WTC11 (cell line): ENCODE data around the gene ZBP1. TPM values are rescaled to one million over a fixed set of nuclear protein-coding genes. Genes with fewer than 3 reads are reported as not detected.

Source experiments
- ATAC-seq: fragments of 200-7000 bp; cut with Tn5 transposase; 2 replicates; pipeline ENCODE4 v1.10.0; 2021; ENCODE audit warnings: mild to moderate bottlenecking, moderate library complexity
- CTCF ChIA-PET: fragments of 300-600 bp; sonication (Branson Sonifier 250); formaldehyde crosslinking; loops from one replicate; lab custom pipeline; 2021; ENCODE audit warnings: antibody characterized with exemption; lab: Charles Lee
- POLR2A ChIA-PET: fragments of 350-600 bp; sonication (Branson Sonifier 250); formaldehyde crosslinking; loops from one replicate; lab custom pipeline; 2021; ENCODE audit warnings: antibody characterized with exemption; lab: Charles Lee
- DNase-seq: peaks from one replicate; pipeline ENCODE4 v3.0.0; 2021; ENCODE audit warnings: low spot score
- H3K27ac Mint-ChIP-seq: 2 replicates; pipeline ENCODE4 v1.8.0; 2021; ENCODE audit warnings: mixed read lengths
- H3K27me3 Mint-ChIP-seq: 2 replicates; pipeline ENCODE4 v1.8.0; 2021; ENCODE audit warnings: low read depth, mild to moderate bottlenecking, moderate library complexity, mixed read lengths
- H3K36me3 Mint-ChIP-seq: 2 replicates; pipeline ENCODE4 v1.8.0; 2021; ENCODE audit warnings: mixed read lengths
- H3K4me1 Mint-ChIP-seq: 2 replicates; pipeline ENCODE4 v1.8.0; 2022; ENCODE audit warnings: mixed read lengths
- H3K4me3 Mint-ChIP-seq: 2 replicates; pipeline ENCODE4 v1.8.0; 2021; ENCODE audit warnings: mild to moderate bottlenecking, moderate library complexity, mixed read lengths
- H3K9me3 Mint-ChIP-seq: 2 replicates; pipeline ENCODE4 v1.8.0; 2021; ENCODE audit warnings: mixed read lengths
- ATF1 ChIP-seq: sonication (generic); formaldehyde crosslinking; IDR thresholded peaks from 2 replicates; pipeline ENCODE4 v1.8.1; 2023; ENCODE audit warnings: mild to moderate bottlenecking, moderate library complexity, missing genetic modification reagents
- CTCF ChIP-seq: fragments of 200-600 bp; IDR thresholded peaks from 2 replicates; pipeline ENCODE4 v1.8.0; 2022; ENCODE audit warnings: antibody characterized with exemption
- E2F5 ChIP-seq: sonication (generic); formaldehyde crosslinking; IDR thresholded peaks from 2 replicates; pipeline ENCODE4 v1.8.1; 2022; ENCODE audit warnings: mild to moderate bottlenecking, moderate library complexity, missing genetic modification reagents
- EMX1 ChIP-seq: fragments of 250-450 bp; sonication (Bioruptor Pico); IDR thresholded peaks from 2 replicates; pipeline ENCODE4 v1.8.0; 2021; ENCODE audit warnings: mild to moderate bottlenecking
- ERG ChIP-seq: fragments of 250-450 bp; sonication (Bioruptor Pico); IDR thresholded peaks from 2 replicates; pipeline ENCODE4 v1.8.0; 2021; ENCODE audit warnings: mild to moderate bottlenecking
- GABPB1 ChIP-seq: sonication (generic); formaldehyde crosslinking; IDR thresholded peaks from 2 replicates; pipeline ENCODE4 v1.8.1; 2023; ENCODE audit warnings: mild to moderate bottlenecking, missing genetic modification reagents
- IRF1 ChIP-seq: sonication (generic); formaldehyde crosslinking; IDR thresholded peaks from 2 replicates; pipeline ENCODE4 v1.8.0; 2023; ENCODE audit warnings: missing genetic modification reagents
- OVOL2 ChIP-seq: fragments of 250-450 bp; sonication (Bioruptor Pico); IDR thresholded peaks from 2 replicates; pipeline ENCODE4 v1.9.0; 2021; ENCODE audit warnings: mild to moderate bottlenecking, borderline replicate concordance
- RORB ChIP-seq: fragments of 250-450 bp; sonication (Bioruptor Pico); IDR thresholded peaks from 2 replicates; pipeline ENCODE4 v1.9.0; 2021; ENCODE audit warnings: mild to moderate bottlenecking
- SMAD4 ChIP-seq: sonication (generic); formaldehyde crosslinking; IDR thresholded peaks from 2 replicates; pipeline ENCODE4 v1.8.0; 2022; ENCODE audit warnings: mild to moderate bottlenecking, missing genetic modification reagents
- TEAD1 ChIP-seq: sonication (generic); formaldehyde crosslinking; IDR thresholded peaks from 2 replicates; pipeline ENCODE4 v1.8.0; 2022; ENCODE audit warnings: mild to moderate bottlenecking, missing genetic modification reagents
- TEAD4 ChIP-seq: sonication (generic); formaldehyde crosslinking; IDR thresholded peaks from 2 replicates; pipeline ENCODE4 v1.8.0; 2022; ENCODE audit warnings: mild to moderate bottlenecking, missing genetic modification reagents
- TP53 ChIP-seq: sonication (generic); formaldehyde crosslinking; IDR thresholded peaks from 2 replicates; pipeline ENCODE4 v1.8.1; 2023; ENCODE audit warnings: mild to moderate bottlenecking, missing genetic modification reagents
- ZBTB21 ChIP-seq: sonication (generic); formaldehyde crosslinking; IDR thresholded peaks from 2 replicates; pipeline ENCODE4 v1.8.1; 2023; ENCODE audit warnings: mild to moderate bottlenecking, missing genetic modification reagents, borderline replicate concordance
- ZNF396 ChIP-seq: fragments of 250-450 bp; sonication (Bioruptor Pico); IDR thresholded peaks from 2 replicates; pipeline ENCODE4 v1.8.0; 2021; ENCODE audit warnings: mild to moderate bottlenecking, moderate library complexity, borderline replicate concordance
- ZNF532 ChIP-seq: fragments of 250-450 bp; sonication (Bioruptor Pico); IDR thresholded peaks from 2 replicates; pipeline ENCODE4 v1.9.0; 2021; ENCODE audit warnings: mild to moderate bottlenecking, borderline replicate concordance
- total RNA-seq: library from RNA; stranded (reverse); gene quantifications from 3 replicates; pipeline ENCODE4 v1.2.3, GENCODE V29; 2021
- TF ChIP-seq, protein P1 (sequence below): sonication (generic); formaldehyde crosslinking; conservative IDR thresholded peaks from 2 replicates; pipeline ENCODE4 v1.8.1; 2023; ENCODE audit warnings: mild to moderate bottlenecking, low read depth, missing genetic modification reagents, moderate library complexity
- TF ChIP-seq, protein P2 (sequence below): sonication (generic); formaldehyde crosslinking; IDR thresholded peaks from 2 replicates; pipeline ENCODE4 v1.8.0; 2022; ENCODE audit warnings: mild to moderate bottlenecking, missing genetic modification reagents
- TF ChIP-seq, protein P3 (sequence below): sonication (generic); formaldehyde crosslinking; IDR thresholded peaks from 2 replicates; pipeline ENCODE4 v1.8.0; 2022; ENCODE audit warnings: mild to moderate bottlenecking, missing genetic modification reagents

ZBP1 gene
- total RNA-seq, 1 experiment from 2014 or later: not detected

GRCh38 chr20:57598060-57598459 lies 22.2 kb downstream of the ZBP1 start:
- TF ChIP-seq E2F5: no peak
- no peak for TF ChIP-seq OVOL2 (CRISPR knock-in tag)
- no peak for TF ChIP-seq TP53 (CRISPR knock-in tag)
- TF ChIP-seq, protein P1, sequence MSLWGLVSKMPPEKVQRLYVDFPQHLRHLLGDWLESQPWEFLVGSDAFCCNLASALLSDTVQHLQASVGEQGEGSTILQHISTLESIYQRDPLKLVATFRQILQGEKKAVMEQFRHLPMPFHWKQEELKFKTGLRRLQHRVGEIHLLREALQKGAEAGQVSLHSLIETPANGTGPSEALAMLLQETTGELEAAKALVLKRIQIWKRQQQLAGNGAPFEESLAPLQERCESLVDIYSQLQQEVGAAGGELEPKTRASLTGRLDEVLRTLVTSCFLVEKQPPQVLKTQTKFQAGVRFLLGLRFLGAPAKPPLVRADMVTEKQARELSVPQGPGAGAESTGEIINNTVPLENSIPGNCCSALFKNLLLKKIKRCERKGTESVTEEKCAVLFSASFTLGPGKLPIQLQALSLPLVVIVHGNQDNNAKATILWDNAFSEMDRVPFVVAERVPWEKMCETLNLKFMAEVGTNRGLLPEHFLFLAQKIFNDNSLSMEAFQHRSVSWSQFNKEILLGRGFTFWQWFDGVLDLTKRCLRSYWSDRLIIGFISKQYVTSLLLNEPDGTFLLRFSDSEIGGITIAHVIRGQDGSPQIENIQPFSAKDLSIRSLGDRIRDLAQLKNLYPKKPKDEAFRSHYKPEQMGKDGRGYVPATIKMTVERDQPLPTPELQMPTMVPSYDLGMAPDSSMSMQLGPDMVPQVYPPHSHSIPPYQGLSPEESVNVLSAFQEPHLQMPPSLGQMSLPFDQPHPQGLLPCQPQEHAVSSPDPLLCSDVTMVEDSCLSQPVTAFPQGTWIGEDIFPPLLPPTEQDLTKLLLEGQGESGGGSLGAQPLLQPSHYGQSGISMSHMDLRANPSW (CRISPR knock-in tag): no peak
- no peak for TF ChIP-seq RORB
- TF ChIP-seq EMX1 (CRISPR knock-in tag): no peak
- no peak for TF ChIP-seq ZBTB21 (CRISPR knock-in tag)
- no peak for DNase-seq
- ChIA-PET POLR2A (no interaction called here), CTCF (interaction anchor here (0.5 to 2.1 kb wide), 11 partner anchors 11 to 631 kb away, joined by 3 to 8 read pairs (median 4); no protein-coding TSS in a partner anchor)
- no peak overlapping the region for H3K27ac Mint-ChIP-seq
- ATAC-seq: no peak
- H3K9me3 Mint-ChIP-seq: peaks cover 6% of the 10 kb centered on the region; the same call in 1 of the 2 replicates
- no peaks in the 10 kb centered on the region for H3K36me3 Mint-ChIP-seq
- peaks cover 2% of the 10 kb centered on the region; the same call in 1 of the 2 replicates for H3K27me3 Mint-ChIP-seq
- peaks cover 14% of the 10 kb centered on the region for H3K4me1 Mint-ChIP-seq
- H3K4me3 Mint-ChIP-seq: no peak overlapping the region

- H3K27ac Mint-ChIP-seq: no peak overlapping the region
- TF ChIP-seq SMAD4 (no peak), ATF1 (no peak), ERG (no peak), CTCF (peak; percentile 88), IRF1 (CRISPR knock-in tag) (no peak), TEAD1 (CRISPR knock-in tag) (no peak), ZNF396 (CRISPR knock-in tag) (no peak), TEAD4 (CRISPR knock-in tag) (no peak), ZNF532 (CRISPR knock-in tag) (no peak), GABPB1 (CRISPR knock-in tag) (0 out of 2 replicates have a peak, but pooled peaks have one; percentile 39)
- TF ChIP-seq, protein P2, sequence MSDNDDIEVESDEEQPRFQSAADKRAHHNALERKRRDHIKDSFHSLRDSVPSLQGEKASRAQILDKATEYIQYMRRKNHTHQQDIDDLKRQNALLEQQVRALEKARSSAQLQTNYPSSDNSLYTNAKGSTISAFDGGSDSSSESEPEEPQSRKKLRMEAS (CRISPR knock-in tag): no peak
- TF ChIP-seq, protein P3, sequence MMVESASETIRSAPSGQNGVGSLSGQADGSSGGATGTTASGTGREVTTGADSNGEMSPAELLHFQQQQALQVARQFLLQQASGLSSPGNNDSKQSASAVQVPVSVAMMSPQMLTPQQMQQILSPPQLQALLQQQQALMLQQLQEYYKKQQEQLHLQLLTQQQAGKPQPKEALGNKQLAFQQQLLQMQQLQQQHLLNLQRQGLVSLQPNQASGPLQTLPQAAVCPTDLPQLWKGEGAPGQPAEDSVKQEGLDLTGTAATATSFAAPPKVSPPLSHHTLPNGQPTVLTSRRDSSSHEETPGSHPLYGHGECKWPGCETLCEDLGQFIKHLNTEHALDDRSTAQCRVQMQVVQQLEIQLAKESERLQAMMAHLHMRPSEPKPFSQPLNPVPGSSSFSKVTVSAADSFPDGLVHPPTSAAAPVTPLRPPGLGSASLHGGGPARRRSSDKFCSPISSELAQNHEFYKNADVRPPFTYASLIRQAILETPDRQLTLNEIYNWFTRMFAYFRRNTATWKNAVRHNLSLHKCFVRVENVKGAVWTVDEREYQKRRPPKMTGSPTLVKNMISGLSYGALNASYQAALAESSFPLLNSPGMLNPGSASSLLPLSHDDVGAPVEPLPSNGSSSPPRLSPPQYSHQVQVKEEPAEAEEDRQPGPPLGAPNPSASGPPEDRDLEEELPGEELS (CRISPR knock-in tag): no peak
These were observed 23.0 kb downstream of the ZBP1 start for GRCh38 chr20:57596998-57597939.

More at GRCh38 chr20:57596998-57597939, 23.0 kb downstream of the ZBP1 start:
- DNase-seq (peak; percentile 81), ATAC-seq (peak; percentile 73)
- Mint-ChIP-seq H3K4me3 (no peak overlapping the region), H3K9me3 (0 out of 2 replicates have a peak, but pooled peaks cover 4% of the 10 kb centered on the region), H3K27me3 (no peaks in the 10 kb centered on the region), H3K4me1 (peaks cover 14% of the 10 kb centered on the region), H3K36me3 (no peaks in the 10 kb centered on the region)
- CTCF ChIA-PET: interaction anchor here (0.9 to 5.5 kb wide), 11 partner anchors 12 to 610 kb away, joined by 3 to 53 read pairs (median 4); no protein-coding TSS in a partner anchor
- POLR2A ChIA-PET: interaction anchor here (1.5 kb wide), 1 partner anchor 15 kb away, joined by 3 read pairs; no protein-coding TSS in a partner anchor
